ENCODE measurements around the gene AASDHPPT. TPM values are rescaled to one million over a fixed set of nuclear protein-coding genes. Genes with fewer than 3 reads are reported as not detected.

Gene AASDHPPT
- total RNA-seq, 1 experiment from 2014 or later = 47.1 TPM

GRCh38 chr11:106137758-106138157 lies 60.3 kb downstream of the AASDHPPT start:
- Mint-ChIP-seq H3K36me3 (ENCODE audit: insufficient read depth in 1 of 3, low read depth in 3 of 3) (peaks cover 12 to 23% (median 13%) of the 10 kb centered on the region in 3 experiments), H3K9me3 (peaks cover 22 to 23% of the 10 kb centered on the region in 2 experiments), H3K27me3 (ENCODE audit: low read depth) (no peaks in the 10 kb centered on the region), H3K4me3 (no peak overlapping the region), H3K4me1 (no peaks in the 10 kb centered on the region), H3K27ac (no peak overlapping the region)
- Histone ChIP-seq H2AK5ac (ENCODE audit: insufficient read length, low read length) (no peak overlapping the region), H3K79me1 (ENCODE audit: insufficient read depth, low read depth, low read length, poor library complexity, severe bottlenecking) (no peaks in the 10 kb centered on the region), H3K56ac (ENCODE audit: insufficient read length, low read depth, low read length) (no peak overlapping the region), H4K91ac (ENCODE audit: insufficient read length, low read depth, low read length) (no peak overlapping the region), H3K23me2 (ENCODE audit: insufficient read length, low read depth, low read length, poor library complexity, severe bottlenecking) (no peaks in the 10 kb centered on the region), H3T11ph (ENCODE audit: low read length) (no peak overlapping the region), H3K79me2 (ENCODE audit: insufficient read depth, low read length) (no peaks in the 10 kb centered on the region), H4K20me1 (ENCODE audit: control insufficient read depth, insufficient read depth, insufficient read length) (no peaks in the 10 kb centered on the region), H2AFZ (ENCODE audit: low read length) (no peak overlapping the region), H3K14ac (ENCODE audit: insufficient read depth, low read length) (no peak overlapping the region), H3K9me3 (ENCODE audit: control insufficient read depth, low read depth, low read length) (peaks cover 7% of the 10 kb centered on the region), H3K9ac (ENCODE audit: extremely low read depth, insufficient read length, low read length) (no peak overlapping the region), H3K18ac (ENCODE audit: insufficient read length, low read depth, low read length) (no peak overlapping the region), H3K4ac (ENCODE audit: low read depth, low read length) (no peak overlapping the region), H2BK20ac (ENCODE audit: low read depth, low read length, poor library complexity, severe bottlenecking) (no peak overlapping the region), H2BK5ac (ENCODE audit: insufficient read length, low read length) (no peak overlapping the region), H2BK120ac (ENCODE audit: low read depth, low read length, poor library complexity, severe bottlenecking) (no peak overlapping the region), H3K4me1 (ENCODE audit: insufficient read depth, low read length) (no peaks in the 10 kb centered on the region), H2BK15ac (ENCODE audit: low read depth, low read length) (no peak overlapping the region), H3K27ac (ENCODE audit: insufficient read length, low read depth, low read length) (no peak overlapping the region), H3K23ac (ENCODE audit: insufficient read length, low read depth, low read length) (no peak overlapping the region), H2BK12ac (ENCODE audit: insufficient read length, low read depth, low read length) (no peak overlapping the region), H4K8ac (replicated peaks; ENCODE audit: insufficient read length, low read depth, low read length) (no peak overlapping the region), H3K4me2 (ENCODE audit: insufficient read depth, insufficient read length, low read length) (no peak overlapping the region), H3K27me3 (ENCODE audit: insufficient read depth, low read length) (no peaks in the 10 kb centered on the region), H4K5ac (ENCODE audit: insufficient read length, low read depth, low read length) (no peak overlapping the region)
- TF ChIP-seq CTCF (conservative IDR thresholded peaks at IDR 0.05) = no peak
- no CpG with 5 or more reads among the region's 1 CpG for WGBS (ENCODE audit: extremely low coverage, insufficient read length, low lambda C conversion rate)
- no peak for DNase-seq

Other genes with a start within 250 kb of the AASDHPPT start
- gene MSANTD4, start 55.4 kb upstream of the AASDHPPT start, total RNA-seq (2021) = 17.5 and 18.9 TPM in 2 replicates
- 2.4 and 3.2 TPM in 2 replicates for gene KBTBD3, start 315 bp upstream of the AASDHPPT start, total RNA-seq (2021)